Measurements from ENCODE around the gene WDR86. TPM values are rescaled to one million over a fixed set of nuclear protein-coding genes. Genes with fewer than 3 reads are reported as not detected.

The WDR86 gene
- total RNA-seq, 1 experiment from 2014 or later, result not detected

DNA sequence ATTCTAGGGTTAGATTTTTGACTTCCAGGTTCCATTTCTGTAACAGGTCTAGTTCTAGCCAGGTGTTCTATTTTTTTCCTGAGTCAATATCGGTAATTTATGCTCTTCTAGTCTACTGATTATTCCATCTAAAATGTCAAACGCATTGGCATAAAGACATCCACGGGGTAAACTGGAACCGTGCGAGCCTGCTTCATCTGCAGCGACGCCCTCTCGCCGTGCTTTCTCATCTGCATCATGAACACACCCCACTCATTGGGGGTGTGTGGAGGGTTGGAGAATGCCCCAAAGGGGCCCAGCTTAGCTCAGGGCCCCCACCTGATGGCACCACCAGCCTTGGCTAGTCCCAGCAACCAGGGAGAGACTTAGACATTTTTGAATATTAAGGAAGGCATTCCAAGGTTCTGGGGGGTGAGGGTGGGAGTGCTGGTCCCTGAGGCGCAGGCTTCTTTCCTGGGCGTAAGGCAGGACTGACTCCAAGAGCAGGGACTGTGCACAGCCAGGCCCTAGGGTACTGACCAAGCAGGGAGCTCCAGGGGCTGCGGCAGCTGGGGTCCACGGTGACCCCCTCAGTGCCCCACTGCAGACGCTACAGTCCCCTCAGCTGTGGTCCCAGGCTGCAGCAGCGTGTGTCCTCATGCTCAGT, 43.0 kb upstream of the WDR86 start:
- DNase-seq (ENCODE audit: low read depth, low spot score), result no peak
- ChIA-PET CTCF (no interaction called here), RAD21 (ENCODE audit: low non-redundant PET in 1 of 2, low total read pairs in 2 of 2, uncharacterized antibody in 2 of 2, unreplicated experiment in 2 of 2) (no interaction called here), POLR2A (no interaction called here)
- peaks cover 10 to 18% of the 10 kb centered on the region in 2 experiments; a peak in 3 of 4 replicates for H3K4me1 ChIP-seq (ENCODE audit: control insufficient read depth in 1 of 2, insufficient read depth in 2 of 2, low read length in 2 of 2)
- no peaks in the 10 kb centered on the region for H3K27me3 ChIP-seq (ENCODE audit: insufficient read depth, low read length)
- H3K9me2 ChIP-seq (ENCODE audit: insufficient read depth), result no peaks in the 10 kb centered on the region
- H3K27ac ChIP-seq (ENCODE audit: low read depth, low read length), result no peak overlapping the region
- no peaks in the 10 kb centered on the region for H3K79me2 ChIP-seq (ENCODE audit: insufficient read depth, low read length)
- no peak for ATAC-seq
- BruUV-seq (replicated peaks), result no TSS peak
- no peak overlapping the region for H3K9ac ChIP-seq (ENCODE audit: low read length)
- no peak overlapping the region for H3K4me3 ChIP-seq (replicated peaks in 1 of 2; ENCODE audit: low read depth in 1 of 2, low read length in 2 of 2)
- TF ChIP-seq FOSL1 (IDR thresholded peaks at IDR 0.05; ENCODE audit: low read depth) (no peak), TCF7L2 (IDR thresholded peaks at IDR 0.05; ENCODE audit: borderline replicate concordance, extremely low read depth, insufficient read depth, insufficient read length) (no peak), SIN3A (IDR thresholded peaks at IDR 0.05; ENCODE audit: low read depth) (no peak), SRF (IDR thresholded peaks at IDR 0.05; ENCODE audit: low read depth) (no peak), ZNF274 (IDR thresholded peaks at IDR 0.05; ENCODE audit: low read depth, low read length) (no peak), CEBPB (IDR thresholded peaks at IDR 0.05; ENCODE audit: low read depth) (no peak), EZH2 (IDR thresholded peaks at IDR 0.05) (no peak), YY1 (IDR thresholded peaks at IDR 0.05; ENCODE audit: extremely low read depth, insufficient replicate concordance, low read depth, low read length) (no peak), JUND (IDR thresholded peaks at IDR 0.05) (no peak), ELF1 (IDR thresholded peaks at IDR 0.05; ENCODE audit: borderline replicate concordance, low read depth) (no peak), CBX3 (IDR thresholded peaks at IDR 0.05; ENCODE audit: low read depth) (no peak)
- TF ChIP-seq, protein P1, sequence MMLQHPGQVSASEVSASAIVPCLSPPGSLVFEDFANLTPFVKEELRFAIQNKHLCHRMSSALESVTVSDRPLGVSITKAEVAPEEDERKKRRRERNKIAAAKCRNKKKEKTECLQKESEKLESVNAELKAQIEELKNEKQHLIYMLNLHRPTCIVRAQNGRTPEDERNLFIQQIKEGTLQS (IDR thresholded peaks at IDR 0.05), result no peak
- no peaks in the 10 kb centered on the region for H3K36me3 ChIP-seq (ENCODE audit: control insufficient read depth in 1 of 2, insufficient read depth in 2 of 2, low read length in 2 of 2)
- intact Hi-C loops (cut with micrococcal nuclease), result no loop called here
- H2AFZ ChIP-seq (ENCODE audit: low read depth, low read length, poor library complexity, severe bottlenecking), result no peak overlapping the region
- H4K20me1 ChIP-seq (ENCODE audit: insufficient read depth), result no peaks in the 10 kb centered on the region
- no peak overlapping the region for H3K4me2 ChIP-seq (ENCODE audit: low read length)
- H3K9me3 ChIP-seq (ENCODE audit: control insufficient read depth in 1 of 2, insufficient read depth in 1 of 2, low read depth in 1 of 2, low read length in 2 of 2), result no peaks in the 10 kb centered on the region

Data from HCT116 (cell line).